HCT116 (cell line): Measurements from ENCODE around the gene EIF3A.

Source experiments
- POLR2A ChIP-seq: IDR thresholded peaks from 2 replicates; pipeline ENCODE4 v1.7.0; 2011; ENCODE audit warnings: borderline replicate concordance; ENCODE audit not compliant: insufficient read depth, insufficient read length; ENCODE audit errors: extremely low read depth
- SIN3A ChIP-seq: IDR thresholded peaks from 2 replicates; pipeline ENCODE4 v1.6.1; 2012; ENCODE audit warnings: low read depth
- TF ChIP-seq, protein P1 (sequence below), 3 experiments: fragments of 200-600 bp in 1 of 3; sonication (generic) in 1 of 3; IDR thresholded peaks in 2 of 3; conservative IDR thresholded peaks in 1 of 3; 2 replicates each; pipeline ENCODE4 v1.5.1; 2012 to 2017; ENCODE audit warnings: low read depth in 2 of 3, low read length in 2 of 3, antibody characterized with exemption in 1 of 3, borderline replicate concordance in 1 of 3, control low read depth in 1 of 3, mild to moderate bottlenecking in 1 of 3, mixed read lengths in 1 of 3, mixed run types in 1 of 3, moderate library complexity in 1 of 3; ENCODE audit not compliant: insufficient read depth in 1 of 3
- TF ChIP-seq, protein P2 (sequence below): IDR thresholded peaks from 2 replicates; pipeline ENCODE4 v1.6.1; 2011; ENCODE audit warnings: mild to moderate bottlenecking, low read length, moderate library complexity; ENCODE audit not compliant: insufficient replicate concordance; ENCODE audit errors: extremely low read depth

DNA sequence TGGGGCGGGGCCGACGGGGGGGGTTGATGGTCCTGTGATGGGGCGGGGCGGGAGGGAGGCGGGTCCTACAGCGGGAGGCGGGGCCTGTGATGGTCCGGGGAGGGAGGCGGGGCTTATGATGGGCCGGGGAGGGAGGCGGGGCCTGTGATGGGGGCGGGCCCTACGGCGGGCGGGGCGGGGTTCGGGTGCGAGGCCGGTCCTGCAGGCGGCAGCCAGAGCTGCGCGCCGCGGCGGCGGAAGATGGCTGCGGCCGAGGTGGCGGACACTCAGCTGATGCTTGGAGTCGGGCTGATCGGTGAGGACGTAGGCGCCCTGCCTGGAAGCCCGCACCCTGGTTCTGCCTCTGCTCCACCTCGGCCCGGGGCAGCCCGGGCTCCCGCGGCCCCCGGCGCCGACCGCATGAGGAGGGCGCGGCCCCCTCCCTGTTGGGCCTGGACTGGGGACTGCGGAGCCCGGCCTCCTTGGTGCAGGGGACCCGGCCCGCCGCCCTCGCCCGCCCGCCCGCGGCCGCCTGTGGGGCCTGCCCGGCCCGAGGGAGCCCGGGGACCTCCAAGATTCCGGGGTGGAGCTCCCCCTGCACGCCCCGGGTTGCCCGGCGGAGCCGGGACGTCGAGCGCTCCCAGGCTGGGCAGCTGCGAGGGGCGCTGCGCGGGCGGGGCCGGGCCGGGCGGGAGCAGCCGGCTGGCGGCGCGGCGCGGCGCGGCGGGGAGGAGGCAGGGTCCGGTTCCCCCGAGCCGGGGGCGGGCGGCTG lies 23.5 kb upstream of the EIF3A start, which contains the start of gene DENND10:
- TF ChIP-seq, protein P1, sequence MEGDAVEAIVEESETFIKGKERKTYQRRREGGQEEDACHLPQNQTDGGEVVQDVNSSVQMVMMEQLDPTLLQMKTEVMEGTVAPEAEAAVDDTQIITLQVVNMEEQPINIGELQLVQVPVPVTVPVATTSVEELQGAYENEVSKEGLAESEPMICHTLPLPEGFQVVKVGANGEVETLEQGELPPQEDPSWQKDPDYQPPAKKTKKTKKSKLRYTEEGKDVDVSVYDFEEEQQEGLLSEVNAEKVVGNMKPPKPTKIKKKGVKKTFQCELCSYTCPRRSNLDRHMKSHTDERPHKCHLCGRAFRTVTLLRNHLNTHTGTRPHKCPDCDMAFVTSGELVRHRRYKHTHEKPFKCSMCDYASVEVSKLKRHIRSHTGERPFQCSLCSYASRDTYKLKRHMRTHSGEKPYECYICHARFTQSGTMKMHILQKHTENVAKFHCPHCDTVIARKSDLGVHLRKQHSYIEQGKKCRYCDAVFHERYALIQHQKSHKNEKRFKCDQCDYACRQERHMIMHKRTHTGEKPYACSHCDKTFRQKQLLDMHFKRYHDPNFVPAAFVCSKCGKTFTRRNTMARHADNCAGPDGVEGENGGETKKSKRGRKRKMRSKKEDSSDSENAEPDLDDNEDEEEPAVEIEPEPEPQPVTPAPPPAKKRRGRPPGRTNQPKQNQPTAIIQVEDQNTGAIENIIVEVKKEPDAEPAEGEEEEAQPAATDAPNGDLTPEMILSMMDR (IDR thresholded peaks at IDR 0.05 in 2 of 3, conservative IDR thresholded peaks at IDR 0.05 in 1 of 3; ENCODE audit: borderline replicate concordance in 1 of 3, insufficient read depth in 1 of 3, low read depth in 2 of 3, low read length in 2 of 3): no peak
- TF ChIP-seq, protein P2, sequence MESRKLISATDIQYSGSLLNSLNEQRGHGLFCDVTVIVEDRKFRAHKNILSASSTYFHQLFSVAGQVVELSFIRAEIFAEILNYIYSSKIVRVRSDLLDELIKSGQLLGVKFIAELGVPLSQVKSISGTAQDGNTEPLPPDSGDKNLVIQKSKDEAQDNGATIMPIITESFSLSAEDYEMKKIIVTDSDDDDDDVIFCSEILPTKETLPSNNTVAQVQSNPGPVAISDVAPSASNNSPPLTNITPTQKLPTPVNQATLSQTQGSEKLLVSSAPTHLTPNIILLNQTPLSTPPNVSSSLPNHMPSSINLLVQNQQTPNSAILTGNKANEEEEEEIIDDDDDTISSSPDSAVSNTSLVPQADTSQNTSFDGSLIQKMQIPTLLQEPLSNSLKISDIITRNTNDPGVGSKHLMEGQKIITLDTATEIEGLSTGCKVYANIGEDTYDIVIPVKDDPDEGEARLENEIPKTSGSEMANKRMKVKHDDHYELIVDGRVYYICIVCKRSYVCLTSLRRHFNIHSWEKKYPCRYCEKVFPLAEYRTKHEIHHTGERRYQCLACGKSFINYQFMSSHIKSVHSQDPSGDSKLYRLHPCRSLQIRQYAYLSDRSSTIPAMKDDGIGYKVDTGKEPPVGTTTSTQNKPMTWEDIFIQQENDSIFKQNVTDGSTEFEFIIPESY: no peak
- TF ChIP-seq SIN3A (no peak), POLR2A (peak; percentile 97)
